Psoas muscle (tissue), 8 donors: ENCODE data around the gene MAST2. TPM values are rescaled to one million over a fixed set of nuclear protein-coding genes. Genes with fewer than 3 reads are reported as not detected.

Experiments
- ATAC-seq, 4 donors: fragments of 200-7000 bp; cut with Tn5 transposase; one replicate each; pipeline ENCODE4 v1.9.1; 2020; ENCODE audit warnings: moderate library complexity in 3 of 4, mild to moderate bottlenecking in 2 of 4
- DNase-seq, 2 donors: peaks; one replicate each; pipeline ENCODE4 v3.0.0-alpha.2; 2020
- H3K27ac ChIP-seq: fragments of 200-600 bp; one replicate; pipeline ENCODE4 v1.8.0; 2022
- H3K27me3 ChIP-seq, 3 donors: fragments of 200-600 bp in 1 of 3; one replicate each; pipeline versions ENCODE4 v1.6.1 to v1.8.0; 2013 to 2022; ENCODE audit warnings: low read length in 2 of 3, mild to moderate bottlenecking in 2 of 3, moderate library complexity in 1 of 3; ENCODE audit not compliant: insufficient read depth in 3 of 3
- H3K36me3 ChIP-seq, 2 donors: fragments of 200-600 bp in 1 of 2; one replicate each; pipeline versions ENCODE4 v1.6.1 to v1.8.0; 2013 to 2022; ENCODE audit warnings: low read depth in 1 of 2, mild to moderate bottlenecking in 1 of 2, moderate library complexity in 1 of 2; ENCODE audit not compliant: insufficient read depth in 1 of 2
- H3K4me1 ChIP-seq: fragments of 200-600 bp; one replicate; pipeline ENCODE4 v1.8.0; 2022
- H3K4me3 ChIP-seq: fragments of 200-600 bp; one replicate; pipeline ENCODE4 v1.8.0; 2022; ENCODE audit warnings: mild to moderate bottlenecking
- H3K9me3 ChIP-seq: fragments of 200-600 bp; one replicate; pipeline ENCODE4 v1.8.0; 2022
- CTCF ChIP-seq: fragments of 200-600 bp; IDR thresholded peaks from one replicate; pipeline ENCODE4 v1.8.0; 2022; ENCODE audit warnings: antibody characterized with exemption
- WGBS, 3 donors: extraction: QIAGEN DNeasy Blood & Tissue Kit; methylation state at CpG; one replicate each; pipeline versions ENCODE4 v1.1.6 to v1.1.7; 2013; 5-methylcytosine and 5-hydroxymethylcytosine counted together
- intact Hi-C, 2 donors: fragments of 100-400 bp; cut with DNase I; formaldehyde crosslinking; loops; one replicate each; pipeline versions ENCODE4 v1.11.0 to v1.14.2; 2022
- polyA plus RNA-seq, 3 donors: library from polyadenylated mRNA; stranded (reverse); fragments of 200-250 nt; gene quantifications; one replicate each; pipeline ENCODE4 v1.2.3, GENCODE V29; 2013
- total RNA-seq, 4 donors: library from RNA; stranded (reverse); fragmentation: NEBNext Ultra II Directional in 2 of 4; extraction: Animal tissue kit (Norgen Biotek cat#: 25700) in 2 of 4; gene quantifications; one replicate each; pipeline versions ENCODE4 v1.2.1 to v1.2.4, GENCODE V29; 2021 to 2023
- donor health status: healthy with polysubstance abuse.
- donor health status: DM: no; HTN: no; CAD: no; lungs with moderate emphysema.
- donor health status: Bipolar disorder and iron deficiency.
- donor health status: healthy.
- donor health status: DM: yes; HTN: yes; CAD: no.
- donor health status: DM: no; HTN: no; CAD: no.
- donor health status: DM: no; HTN: no; CAD: no.
- donor health status: DM: yes; HTN: yes; CAD: no.

Gene MAST2
- total and polyA plus RNA-seq, 7 donors = 97.8 to 266 (median 159) TPM

- TF ChIP-seq CTCF = no peak
- WGBS, 3 donors = 76 to 83% (median 77%) methylated on average over 4 of the region's 4 CpGs
- Histone ChIP-seq H3K27ac (no peak overlapping the region), H3K27me3 (no peaks in the 10 kb centered on the region), H3K36me3 (no peaks in the 10 kb centered on the region), H3K9me3 (no peaks in the 10 kb centered on the region), H3K4me1 (peaks cover under 1% of the 10 kb centered on the region), H3K4me3 (no peak overlapping the region)
- ATAC-seq = no peak
- intact Hi-C loops = no loop called here
- DNase-seq = no peak
Observed at GRCh38 chr1:45787905-45788304, 15.5 kb upstream of the MAST2 start.

GRCh38 chr1:45789601-45790000 lies 13.8 kb upstream of the MAST2 start:
- no peak for TF ChIP-seq CTCF
- Histone ChIP-seq H3K36me3 (no peaks in the 10 kb centered on the region), H3K27me3 (no peaks in the 10 kb centered on the region), H3K4me3 (no peak overlapping the region), H3K27ac (no peak overlapping the region), H3K9me3 (no peaks in the 10 kb centered on the region), H3K4me1 (peaks cover 17% of the 10 kb centered on the region)
- intact Hi-C loops = no loop called here
- WGBS, 3 donors = 61 to 70% (median 68%) methylated on average over 2 of the region's 2 CpGs
- DNase-seq (no peak), ATAC-seq (no peak)

GRCh38 chr1:45792744-45793143 lies 10.7 kb upstream of the MAST2 start:
- ATAC-seq (peak; percentile 29 to 69 (median 62)), DNase-seq (no peak)
- TF ChIP-seq CTCF = no peak
- intact Hi-C loops = no loop called here
- Histone ChIP-seq H3K27me3 (no peaks in the 10 kb centered on the region), H3K9me3 (no peaks in the 10 kb centered on the region), H3K4me3 (no peak overlapping the region), H3K36me3 (no peaks in the 10 kb centered on the region), H3K4me1 (peaks cover 34% of the 10 kb centered on the region), H3K27ac (peak overlapping the region; percentile 93)
- 27 to 53% (median 30%) methylated on average over 4 of the region's 4 CpGs for WGBS, 3 donors

GRCh38 chr1:45793942-45794604 lies 9.3 kb upstream of the MAST2 start:
- intact Hi-C loops = no loop called here
- Histone ChIP-seq H3K4me3 (peak overlapping the region; percentile 47), H3K36me3 (no peaks in the 10 kb centered on the region), H3K27ac (peak overlapping the region; percentile 93), H3K4me1 (peaks cover 39% of the 10 kb centered on the region), H3K27me3 (no peaks in the 10 kb centered on the region), H3K9me3 (no peaks in the 10 kb centered on the region)
- 21 to 31% (median 26%) methylated on average over 7 of the region's 7 CpGs for WGBS, 3 donors
- ATAC-seq (peak in 3 of 4 donors; percentile 68 to 71 (median 70)), DNase-seq (no peak)
- TF ChIP-seq CTCF = peak; percentile 31

- TF ChIP-seq CTCF = no peak
- H3K36me3 ChIP-seq = no peaks in the 10 kb centered on the region
- no peak overlapping the region for H3K4me3 ChIP-seq
- H3K27ac ChIP-seq = peak overlapping the region; percentile 93
- 42 to 78% (median 56%) methylated on average over 2 of the region's 2 CpGs for WGBS, 3 donors
- DNase-seq (no peak), ATAC-seq (peak; percentile 40 to 61 (median 52))
- no peaks in the 10 kb centered on the region for H3K9me3 ChIP-seq
- intact Hi-C loops = no loop called here
- peaks cover 51% of the 10 kb centered on the region for H3K4me1 ChIP-seq
- H3K27me3 ChIP-seq = no peaks in the 10 kb centered on the region
Observed at GRCh38 chr1:45796381-45796780, 7.0 kb upstream of the MAST2 start.
